Stimulated activated CD4-positive, alpha-beta T cell treated with anti-CD3 and anti-CD28 coated beads, Interleukin-12 subunit alpha, Interleukin-12 subunit beta, amount 100 ng/mL, for 48 hours (primary cell): ENCODE measurements around the gene LHFPL3.
"Not testable (repeated sequence)": the region's sequence is repeated elsewhere in the genome, so short reads cannot be mapped to it uniquely, and the experiment has no call there.

Experiments used
- DNase-seq, 3 donors: peaks; one replicate each; pipeline ENCODE4 v3.0.0-alpha.2; 2020; ENCODE audit warnings: low read depth in 2 of 3, low spot score in 1 of 3

Gene LHFPL3

DNA sequence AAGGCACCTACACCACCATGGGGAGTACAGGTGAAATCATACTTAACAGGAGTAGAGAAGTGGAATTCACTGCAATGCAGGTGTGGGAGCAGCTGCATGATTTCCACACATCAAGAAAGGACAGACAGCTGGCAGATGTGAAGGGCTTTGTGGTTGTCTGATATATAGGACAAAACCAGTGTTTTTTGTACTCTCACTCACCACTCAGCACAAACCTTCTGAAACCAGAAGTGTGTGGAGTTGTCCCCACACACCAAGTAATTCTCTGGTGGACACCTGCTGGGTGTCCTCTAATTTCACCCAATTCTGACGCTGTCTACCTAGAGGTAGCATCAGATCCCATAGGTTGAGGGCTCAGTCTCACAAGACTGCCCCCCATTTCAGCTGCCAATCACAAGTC lies 357.9 kb downstream of the LHFPL3 start:
- no peak for DNase-seq

DNA sequence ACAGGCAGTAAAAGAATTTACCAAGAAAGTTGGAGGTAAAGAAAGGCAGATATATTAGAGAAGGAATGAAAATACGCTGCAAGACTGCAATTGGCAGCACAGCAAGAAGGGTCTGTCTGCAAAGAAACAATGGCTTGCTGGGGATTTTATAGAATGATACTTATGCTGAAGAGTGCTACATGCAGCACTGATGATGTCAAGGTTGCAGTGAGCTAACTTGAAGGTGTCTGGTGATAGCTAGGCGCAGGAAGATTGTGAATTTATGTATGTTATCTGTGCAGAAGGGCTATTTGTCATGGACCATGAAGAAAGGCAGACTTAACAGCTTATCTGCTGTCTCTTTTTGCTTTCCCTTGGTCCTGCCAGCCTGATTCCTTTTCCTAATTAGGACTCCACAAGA lies 366.3 kb downstream of the LHFPL3 start:
- no peak for DNase-seq

DNA sequence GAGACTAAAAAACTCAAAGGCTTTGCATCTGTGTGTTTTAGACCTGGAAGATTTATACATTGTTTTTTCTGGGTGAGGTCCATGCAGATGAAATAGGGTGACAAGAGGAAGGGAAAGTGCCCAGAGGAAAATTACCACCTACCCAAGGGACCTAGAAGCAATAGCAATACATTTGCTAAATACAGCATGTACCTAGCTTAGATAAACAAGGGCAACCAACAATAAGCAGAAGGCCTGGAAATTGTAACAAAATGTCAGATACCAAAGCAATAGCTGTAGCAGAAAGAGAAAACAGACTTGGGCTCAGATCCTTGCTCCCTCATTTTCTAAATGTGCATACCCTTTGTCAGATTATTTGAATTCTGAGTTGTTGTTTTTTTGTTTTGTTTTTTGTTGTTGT lies 367.2 kb downstream of the LHFPL3 start:
- no peak for DNase-seq

DNA sequence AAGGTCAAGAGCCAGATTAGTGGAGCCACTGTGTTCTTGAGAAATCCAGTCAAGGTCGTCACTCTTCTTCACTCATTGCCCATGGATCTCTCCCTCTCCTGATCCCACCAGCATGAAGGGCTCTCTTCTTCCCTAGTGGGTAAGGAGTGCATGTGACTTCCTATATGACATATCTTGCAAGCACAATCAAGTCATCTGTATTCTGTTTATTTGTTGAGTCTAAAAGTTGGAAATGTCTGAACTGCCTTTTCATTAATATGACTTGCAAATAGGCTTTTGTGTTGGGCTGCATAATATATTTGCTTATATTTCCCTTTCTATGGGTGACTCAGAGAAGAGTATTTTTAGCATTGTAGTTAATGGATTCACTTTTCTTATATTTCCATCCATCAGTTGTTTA lies 371.9 kb downstream of the LHFPL3 start:
- DNase-seq: no peak

DNA sequence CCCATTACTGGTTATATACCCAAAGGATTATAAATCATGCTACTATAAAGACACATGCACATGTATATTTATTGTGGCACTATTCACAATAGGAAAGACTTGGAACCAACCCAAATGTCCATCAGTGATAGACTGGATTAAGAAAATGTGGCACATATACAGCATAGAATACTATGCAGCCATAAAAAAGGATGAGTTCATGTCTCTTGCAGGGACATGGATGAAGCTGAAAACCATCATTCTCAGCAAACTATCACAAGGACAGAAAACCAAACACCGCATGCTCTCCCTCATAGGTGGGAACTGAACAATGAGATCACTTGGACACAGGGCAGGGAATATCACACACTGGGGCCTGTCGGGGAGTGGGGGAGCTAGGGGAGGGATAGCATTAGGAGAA lies 392.6 kb downstream of the LHFPL3 start:
- DNase-seq: not testable (repeated sequence)

DNA sequence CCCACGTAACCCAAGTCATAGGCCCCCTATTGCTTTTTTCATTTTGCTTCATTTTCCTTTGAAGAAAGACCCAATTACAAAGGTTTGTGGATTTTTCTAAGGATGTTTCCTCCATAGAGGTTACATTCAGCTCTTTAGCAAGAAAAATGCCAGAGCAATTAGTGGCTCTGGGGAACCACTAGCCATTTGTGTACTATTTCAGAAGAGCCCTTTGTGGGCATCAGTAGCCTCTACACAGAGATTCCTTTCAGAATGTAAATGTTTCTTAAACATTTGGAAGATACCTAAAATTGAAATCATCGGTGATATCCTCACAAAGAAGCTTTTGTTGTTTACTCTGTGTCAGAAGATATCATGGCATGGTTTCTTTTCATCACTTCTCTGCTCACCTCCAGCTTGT lies 394.6 kb downstream of the LHFPL3 start:
- DNase-seq: no peak

DNA sequence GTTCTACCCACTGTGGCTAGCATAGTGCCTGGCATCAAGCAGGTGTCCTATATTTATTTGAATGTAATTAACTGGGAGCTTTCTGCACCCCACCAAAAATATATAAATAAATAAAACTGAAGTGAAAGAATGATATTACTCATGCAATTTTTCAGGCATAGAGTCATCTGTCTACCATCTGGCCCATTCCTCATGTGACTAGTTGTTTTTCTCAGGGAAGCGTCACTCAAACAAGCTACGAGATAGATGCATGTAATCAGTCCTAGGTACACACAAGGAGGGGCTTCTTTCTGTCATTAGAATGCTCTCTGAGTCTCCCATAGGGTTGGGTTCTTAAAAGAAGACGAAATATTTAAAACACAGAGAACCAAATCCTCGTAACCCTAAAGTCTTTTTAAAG lies 430.1 kb downstream of the LHFPL3 start:
- DNase-seq: no peak

DNA sequence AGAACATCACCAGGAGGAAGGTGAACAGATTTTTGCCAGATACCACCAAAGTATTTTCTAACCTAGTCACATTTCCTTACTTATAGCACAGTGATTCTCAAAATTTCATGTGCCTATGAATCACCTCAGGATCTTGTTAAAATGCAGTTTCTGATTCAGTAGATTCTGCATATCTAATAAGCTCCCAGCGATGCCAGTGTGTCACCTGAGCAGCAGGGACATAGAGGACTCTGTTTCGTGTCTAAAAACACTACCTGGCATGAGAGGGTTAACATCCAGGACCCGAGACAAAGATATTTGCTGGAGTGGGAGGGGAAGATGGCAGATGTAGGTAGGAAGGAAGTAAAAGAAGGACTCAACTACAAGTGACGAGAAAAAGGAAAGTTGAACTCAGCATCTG lies 433.5 kb downstream of the LHFPL3 start:
- DNase-seq: no peak

DNA sequence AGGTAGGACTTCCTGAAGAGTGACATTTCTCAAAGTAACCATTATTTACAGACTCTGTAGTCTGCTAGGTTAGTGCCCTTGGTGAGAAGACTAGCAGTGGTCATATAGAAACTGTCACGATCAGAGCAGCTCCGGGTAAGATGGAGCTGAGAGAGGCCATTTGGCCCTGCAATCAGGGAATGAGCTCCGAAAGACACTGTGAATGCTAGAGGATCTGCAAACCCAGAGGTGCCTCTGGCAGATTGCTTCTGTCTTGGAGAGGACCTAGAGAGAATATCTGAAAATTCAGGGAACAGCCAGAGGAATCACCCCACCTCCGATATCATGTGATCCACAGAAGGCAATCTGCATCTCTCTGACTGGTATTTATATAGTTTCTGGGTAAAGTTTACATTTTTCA lies 438.7 kb downstream of the LHFPL3 start:
- no peak for DNase-seq

DNA sequence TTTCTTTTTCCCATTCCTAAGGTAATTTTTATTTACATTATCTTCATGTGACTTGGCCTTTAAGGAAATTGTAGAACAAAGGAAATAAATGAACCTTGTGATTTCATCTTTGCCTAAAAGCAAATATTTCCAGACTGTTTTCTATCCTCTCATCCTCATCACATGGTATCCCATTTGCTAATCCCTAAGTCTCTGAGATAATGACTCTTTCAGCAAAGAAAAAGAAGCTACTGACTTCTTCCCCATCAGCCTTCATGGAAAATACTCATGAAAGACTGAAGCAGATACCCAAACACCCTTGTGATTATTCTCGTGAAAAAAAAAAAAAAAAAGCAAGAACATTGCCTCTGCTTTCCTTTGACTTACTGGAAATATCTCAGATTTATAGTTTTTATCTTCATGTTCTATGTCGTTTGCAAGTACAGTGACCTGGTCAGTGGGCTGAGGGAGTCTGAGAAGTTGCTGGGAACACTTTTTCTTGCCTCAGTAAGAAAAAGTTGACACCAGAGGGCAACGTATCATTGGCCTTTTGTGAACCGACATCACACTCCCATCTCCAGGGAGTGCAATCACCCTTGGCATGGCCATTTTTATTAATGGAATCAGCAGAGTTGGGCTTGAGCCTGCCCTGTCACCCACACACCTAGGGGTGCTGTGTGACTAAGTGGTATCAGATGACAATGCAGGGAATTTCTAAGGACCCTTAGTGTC lies 439.6 kb downstream of the LHFPL3 start:
- DNase-seq: no peak

DNA sequence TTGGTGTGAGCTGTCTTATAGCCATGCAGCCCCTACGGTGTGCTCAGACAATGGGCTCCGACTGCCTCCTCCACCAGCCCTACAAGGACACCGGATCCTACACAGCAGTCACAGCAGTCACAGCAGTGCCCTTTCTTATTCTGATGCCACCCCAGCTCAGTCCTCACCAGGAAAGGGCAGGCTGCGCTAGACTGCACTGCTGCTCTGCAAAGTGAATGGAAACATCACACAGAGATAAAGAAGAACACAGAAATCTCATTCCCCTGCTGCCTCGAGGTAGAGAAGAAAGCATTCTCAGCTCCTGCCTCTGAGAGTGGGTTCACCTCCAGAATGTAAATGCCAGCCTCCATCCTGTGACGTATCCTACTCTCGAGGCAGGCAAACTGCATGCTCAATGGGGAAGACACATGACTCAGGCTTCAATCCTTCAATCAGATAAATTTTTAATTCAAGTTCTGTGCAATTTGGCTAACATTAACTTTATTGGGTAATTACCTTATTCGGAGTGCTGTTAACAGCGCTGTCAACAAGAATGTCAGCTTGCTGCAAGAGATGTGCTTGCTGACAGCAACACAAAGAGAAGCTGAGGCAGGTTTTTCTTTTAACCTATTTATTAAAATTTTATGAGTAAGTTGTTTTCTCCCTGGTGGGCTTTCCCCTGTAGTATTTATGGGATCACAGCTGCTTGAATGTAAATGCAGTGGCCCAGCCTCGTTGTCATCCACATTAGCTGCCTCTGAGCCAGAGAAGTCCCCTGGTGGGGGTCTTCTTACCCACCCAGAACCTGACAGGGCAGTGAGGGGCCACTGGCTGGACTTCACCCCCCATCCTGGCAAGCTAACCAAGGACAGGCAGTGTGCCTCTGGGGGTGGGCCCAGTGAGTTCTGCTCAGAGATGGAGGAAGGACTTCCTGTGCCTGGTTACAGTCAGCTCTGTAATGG lies 444.3 kb downstream of the LHFPL3 start:
- no peak for DNase-seq

DNA sequence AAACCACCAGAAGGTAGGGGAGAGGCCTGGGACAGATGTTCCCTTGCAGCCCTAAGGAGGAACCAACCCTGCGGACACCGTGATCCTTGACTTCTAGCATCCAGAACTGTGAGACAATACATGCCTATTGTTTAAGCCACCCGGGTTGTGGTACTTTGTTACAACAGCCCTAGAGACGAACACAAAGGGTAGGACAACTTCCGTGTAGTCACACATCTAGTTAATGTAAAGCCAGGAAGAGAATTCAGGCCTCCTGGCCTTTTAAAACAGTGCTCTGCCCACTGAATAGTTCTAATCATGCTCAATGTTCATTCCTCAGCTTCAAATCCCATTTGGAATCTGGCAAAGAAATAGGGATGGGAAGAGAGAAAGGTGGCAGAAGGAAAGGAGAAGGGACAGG lies 445.4 kb downstream of the LHFPL3 start:
- no peak for DNase-seq

DNA sequence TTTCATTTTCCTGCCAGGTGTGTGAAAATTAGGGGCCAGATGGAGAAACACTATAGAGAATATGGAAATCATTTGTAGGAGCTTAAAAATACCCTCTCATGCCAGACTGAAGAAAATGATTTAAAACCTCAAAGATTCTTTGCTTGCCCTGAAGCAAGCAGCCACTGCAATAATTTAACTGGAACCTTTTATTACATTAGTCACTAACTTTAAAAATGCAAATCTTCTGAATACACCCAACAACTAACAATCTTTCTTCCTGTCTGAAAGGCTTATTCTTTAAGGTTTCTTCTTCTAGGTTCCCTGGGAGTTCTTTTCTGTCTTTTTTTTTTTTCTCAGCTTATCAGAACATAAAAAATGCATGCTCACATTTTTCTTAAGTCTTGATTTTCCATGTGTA lies 447.1 kb downstream of the LHFPL3 start:
- no peak for DNase-seq

DNA sequence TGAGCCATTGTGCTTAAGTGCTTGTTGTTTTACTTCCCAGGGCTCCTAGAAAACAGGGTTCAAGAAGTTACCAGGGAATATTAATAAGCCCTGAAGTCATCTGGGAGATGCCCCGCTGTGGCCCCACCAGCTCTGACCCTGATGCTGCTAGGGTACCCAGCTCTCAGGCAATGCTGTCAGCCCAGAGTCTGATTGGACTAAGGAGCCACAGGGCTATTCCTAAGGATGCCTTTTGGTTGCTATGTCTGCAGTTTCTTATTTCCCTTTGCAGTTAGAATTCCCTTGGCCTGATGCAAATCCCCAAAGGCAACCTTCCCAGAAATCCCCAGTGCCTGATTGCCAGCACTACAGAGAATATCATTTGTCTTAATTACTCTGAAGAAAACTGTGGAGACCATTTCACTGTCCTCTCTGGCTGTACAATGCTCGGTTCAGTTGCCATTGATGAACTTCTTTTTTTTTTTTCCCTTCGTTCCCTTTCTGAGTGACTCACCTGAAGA lies 448.9 kb downstream of the LHFPL3 start:
- no peak for DNase-seq

DNA sequence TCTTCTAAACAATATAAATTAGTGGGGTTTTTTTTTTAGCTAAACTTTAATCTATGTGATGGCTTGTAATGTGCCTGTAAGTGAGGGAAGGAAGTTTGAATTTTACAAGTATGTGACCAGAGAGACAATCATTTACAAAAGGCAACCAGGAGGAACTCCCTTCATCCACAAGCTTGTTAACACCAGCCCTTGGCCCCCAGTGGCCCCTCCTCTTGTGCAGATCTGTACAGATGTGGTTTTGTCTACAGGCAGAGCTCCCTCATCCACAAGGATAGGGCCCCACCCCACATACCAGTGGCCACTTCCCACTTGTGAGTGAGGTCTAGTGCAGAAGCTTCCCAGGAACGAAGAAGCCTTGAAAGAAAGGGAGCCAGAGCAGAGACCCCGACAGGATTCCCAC lies 451.5 kb downstream of the LHFPL3 start:
- no peak for DNase-seq

DNA sequence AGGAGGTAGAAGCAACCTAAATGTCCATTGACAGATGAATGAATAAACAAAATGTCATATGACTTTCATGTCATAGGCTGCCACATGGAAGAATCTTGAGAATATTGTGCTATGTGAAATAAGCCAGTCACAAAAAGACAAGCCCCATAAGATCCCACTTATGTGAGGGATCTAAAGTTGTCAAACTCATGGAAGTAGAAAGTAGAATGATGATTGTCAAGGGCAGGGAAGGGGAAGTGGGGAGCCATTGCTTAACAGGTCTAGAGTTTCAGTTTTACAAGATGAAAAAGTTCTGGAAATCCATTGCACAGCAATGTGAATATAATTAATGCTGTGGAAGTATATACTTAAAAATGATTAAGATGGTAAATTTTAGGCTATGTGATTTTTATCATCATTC lies 456.3 kb downstream of the LHFPL3 start:
- DNase-seq: no peak

DNA sequence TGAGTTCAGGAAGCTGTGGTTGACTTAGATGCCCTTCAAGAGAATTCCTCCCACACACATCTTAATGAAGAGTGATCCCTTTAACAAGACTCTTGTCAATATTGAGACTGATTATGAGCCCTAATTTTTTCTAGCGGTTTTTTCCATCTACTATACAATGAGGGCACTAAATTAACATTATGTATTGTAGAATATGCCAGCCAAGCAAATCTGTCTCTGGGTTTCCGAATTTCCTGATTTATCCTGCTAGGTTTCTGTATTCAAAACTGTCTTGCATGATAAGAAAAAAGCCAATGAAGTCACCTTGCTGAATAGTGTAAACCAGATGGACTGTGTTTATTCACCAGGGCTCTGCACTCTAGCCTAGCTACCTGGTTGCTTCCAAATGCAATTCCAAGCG lies 461.4 kb downstream of the LHFPL3 start:
- no peak for DNase-seq

DNA sequence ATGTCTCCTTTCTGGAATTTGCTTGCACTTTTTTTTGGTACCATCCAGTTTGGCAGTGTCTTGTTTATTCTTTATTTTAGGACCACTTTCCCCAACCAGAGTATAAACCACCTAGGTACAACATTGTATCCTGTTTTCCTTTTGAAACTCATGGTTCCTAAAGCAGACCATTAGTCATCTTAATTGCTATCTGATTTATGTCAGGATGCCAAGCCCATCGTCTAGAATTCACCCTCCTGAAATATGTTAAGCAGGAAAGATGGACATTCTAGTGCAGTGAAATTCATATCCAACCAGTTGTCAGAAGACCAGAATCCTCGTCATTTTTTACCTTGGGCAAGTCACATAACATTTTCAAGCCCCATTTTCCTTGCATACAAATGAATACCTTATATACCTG lies 462.0 kb downstream of the LHFPL3 start:
- no peak for DNase-seq

DNA sequence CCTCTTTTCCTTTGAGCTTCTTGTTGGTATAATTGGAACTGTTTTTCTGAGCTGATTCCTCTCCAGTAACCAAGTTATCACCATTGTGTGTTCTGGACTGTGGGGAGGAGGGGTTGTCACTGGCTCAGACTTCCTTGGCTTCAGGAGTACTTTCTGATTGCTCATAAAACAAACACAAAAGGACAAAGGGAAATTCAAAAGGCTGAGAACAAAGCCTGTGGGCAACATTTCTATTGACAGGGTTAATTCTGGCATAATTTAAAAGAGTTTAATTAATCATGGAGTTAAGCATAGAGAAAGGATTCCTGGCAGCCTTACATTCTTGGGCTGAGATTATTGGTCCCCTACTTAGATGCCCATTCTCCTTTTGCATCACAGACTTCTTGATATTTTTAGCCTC lies 462.7 kb downstream of the LHFPL3 start:
- DNase-seq: no peak

DNA sequence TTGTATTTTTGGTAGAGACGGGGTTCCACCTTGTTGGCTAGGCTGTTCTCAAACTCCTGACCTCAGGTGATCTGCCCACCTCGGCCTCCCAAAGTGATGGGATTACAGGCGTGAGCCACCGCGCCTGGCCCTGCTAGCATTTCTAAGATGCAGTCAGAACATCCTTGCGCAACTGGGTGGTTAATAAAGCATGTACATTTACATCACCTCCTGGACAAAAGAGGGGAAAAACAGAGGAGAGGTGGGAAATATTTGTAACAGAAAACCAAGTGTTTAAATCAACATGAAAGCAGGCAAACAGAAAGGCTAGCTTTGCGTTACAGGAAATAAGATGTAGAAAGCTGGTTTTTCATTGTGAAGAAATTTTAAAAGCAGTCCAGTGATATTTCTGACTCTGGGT lies 464.7 kb downstream of the LHFPL3 start:
- no peak for DNase-seq

DNA sequence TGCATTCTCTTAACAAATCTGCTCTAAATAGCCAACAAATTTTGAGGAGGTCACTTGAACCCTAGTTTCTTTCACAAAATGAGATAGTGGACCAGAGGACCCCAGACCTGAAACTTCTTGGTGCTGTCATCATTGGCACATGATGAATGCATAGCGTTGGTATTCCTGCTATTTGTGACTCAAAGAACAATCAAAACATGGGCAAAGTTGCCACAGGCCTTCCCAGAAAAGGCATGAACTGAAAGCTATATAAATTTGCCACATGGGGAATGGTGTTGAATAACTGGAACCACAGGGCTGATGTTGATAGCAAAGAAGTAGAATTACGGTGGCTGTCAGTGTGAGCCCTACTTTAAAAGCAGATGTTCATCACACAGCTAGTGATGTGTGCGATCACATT lies 465.8 kb downstream of the LHFPL3 start:
- DNase-seq: no peak

DNA sequence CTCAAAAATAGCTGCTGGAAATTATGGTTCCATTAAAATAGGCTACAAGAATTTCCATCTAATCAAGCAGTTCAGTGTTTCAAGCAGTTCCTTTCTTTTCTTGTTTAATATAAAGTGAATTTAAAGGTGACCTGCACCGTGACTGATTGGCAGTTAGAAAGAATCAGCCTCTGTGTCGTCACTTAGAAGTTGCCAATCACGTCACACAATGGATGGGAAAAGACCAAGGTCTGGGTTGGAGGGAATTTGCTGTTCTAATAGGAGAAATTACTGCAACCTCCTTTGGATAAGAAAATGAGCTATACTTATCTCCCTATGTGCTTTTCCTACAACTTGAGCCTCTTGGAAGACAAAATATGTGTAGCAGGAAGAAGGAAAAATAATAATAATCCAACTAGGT lies 466.2 kb downstream of the LHFPL3 start:
- no peak for DNase-seq
